WTC11 (cell line): ENCODE results near the gene MRPL24. TPM values are rescaled to one million over a fixed set of nuclear protein-coding genes. Genes with fewer than 3 reads are reported as not detected.

Experiments used
- ATAC-seq: fragments of 200-7000 bp; cut with Tn5 transposase; 2 replicates; pipeline ENCODE4 v1.10.0; 2021; ENCODE audit warnings: mild to moderate bottlenecking, moderate library complexity
- CTCF ChIA-PET: fragments of 300-600 bp; sonication (Branson Sonifier 250); formaldehyde crosslinking; loops from one replicate; lab custom pipeline; 2021; ENCODE audit warnings: antibody characterized with exemption; lab: Charles Lee
- POLR2A ChIA-PET: fragments of 350-600 bp; sonication (Branson Sonifier 250); formaldehyde crosslinking; loops from one replicate; lab custom pipeline; 2021; ENCODE audit warnings: antibody characterized with exemption; lab: Charles Lee
- DNase-seq: peaks from one replicate; pipeline ENCODE4 v3.0.0; 2021; ENCODE audit warnings: low spot score
- H3K27ac Mint-ChIP-seq: 2 replicates; pipeline ENCODE4 v1.8.0; 2021; ENCODE audit warnings: mixed read lengths
- H3K27me3 Mint-ChIP-seq: 2 replicates; pipeline ENCODE4 v1.8.0; 2021; ENCODE audit warnings: low read depth, mild to moderate bottlenecking, moderate library complexity, mixed read lengths
- H3K36me3 Mint-ChIP-seq: 2 replicates; pipeline ENCODE4 v1.8.0; 2021; ENCODE audit warnings: mixed read lengths
- H3K4me1 Mint-ChIP-seq: 2 replicates; pipeline ENCODE4 v1.8.0; 2022; ENCODE audit warnings: mixed read lengths
- H3K4me3 Mint-ChIP-seq: 2 replicates; pipeline ENCODE4 v1.8.0; 2021; ENCODE audit warnings: mild to moderate bottlenecking, moderate library complexity, mixed read lengths
- H3K9me3 Mint-ChIP-seq: 2 replicates; pipeline ENCODE4 v1.8.0; 2021; ENCODE audit warnings: mixed read lengths
- CREM ChIP-seq: sonication (generic); formaldehyde crosslinking; IDR thresholded peaks from 2 replicates; pipeline ENCODE4 v1.8.1; 2022; ENCODE audit warnings: mild to moderate bottlenecking, missing genetic modification reagents, moderate library complexity
- ETV6 ChIP-seq: sonication (generic); formaldehyde crosslinking; IDR thresholded peaks from 2 replicates; pipeline ENCODE4 v1.8.1; 2022; ENCODE audit warnings: mild to moderate bottlenecking, missing genetic modification reagents
- FOXK1 ChIP-seq: sonication (generic); formaldehyde crosslinking; IDR thresholded peaks from 2 replicates; pipeline ENCODE4 v1.8.0; 2022; ENCODE audit warnings: mild to moderate bottlenecking, moderate library complexity, missing genetic modification reagents
- HMGA2 ChIP-seq: fragments of 250-450 bp; sonication (Bioruptor Pico); IDR thresholded peaks from 2 replicates; pipeline ENCODE4 v1.4.0; 2021; ENCODE audit warnings: mild to moderate bottlenecking, moderate library complexity
- MYBL2 ChIP-seq: sonication (generic); formaldehyde crosslinking; IDR thresholded peaks from 2 replicates; pipeline ENCODE4 v1.8.1; 2023; ENCODE audit warnings: mild to moderate bottlenecking, moderate library complexity, missing genetic modification reagents
- TEAD1 ChIP-seq: sonication (generic); formaldehyde crosslinking; IDR thresholded peaks from 2 replicates; pipeline ENCODE4 v1.8.0; 2022; ENCODE audit warnings: mild to moderate bottlenecking, missing genetic modification reagents
- ZNF121 ChIP-seq: sonication (generic); formaldehyde crosslinking; IDR thresholded peaks from 2 replicates; pipeline ENCODE4 v1.8.0; 2023; ENCODE audit warnings: missing genetic modification reagents
- ZNF138 ChIP-seq: sonication (generic); formaldehyde crosslinking; conservative IDR thresholded peaks from 2 replicates; pipeline ENCODE4 v1.8.1; 2022; ENCODE audit warnings: mild to moderate bottlenecking, moderate library complexity, missing genetic modification reagents
- ZNF416 ChIP-seq: fragments of 250-450 bp; sonication (Bioruptor Pico); IDR thresholded peaks from 2 replicates; pipeline ENCODE4 v1.9.0; 2021; ENCODE audit warnings: mild to moderate bottlenecking, inconsistent platforms
- ZNF423 ChIP-seq: fragments of 250-450 bp; sonication (Bioruptor Pico); IDR thresholded peaks from 2 replicates; pipeline ENCODE4 v2.1.2; 2022; ENCODE audit warnings: mild to moderate bottlenecking, moderate library complexity
- total RNA-seq: library from RNA; stranded (reverse); gene quantifications from 3 replicates; pipeline ENCODE4 v1.2.3, GENCODE V29; 2021
- TF ChIP-seq, protein P1 (sequence below): sonication (generic); formaldehyde crosslinking; IDR thresholded peaks from 2 replicates; pipeline ENCODE4 v1.8.1; 2023; ENCODE audit warnings: mild to moderate bottlenecking, missing genetic modification reagents, moderate library complexity
- TF ChIP-seq, protein P2 (sequence below): fragments of 250-450 bp; sonication (Bioruptor Pico); conservative IDR thresholded peaks from 2 replicates; pipeline ENCODE4 v1.9.0; 2021; ENCODE audit warnings: mild to moderate bottlenecking
- TF ChIP-seq, protein P3 (sequence below): sonication (generic); formaldehyde crosslinking; IDR thresholded peaks from 2 replicates; pipeline ENCODE4 v1.8.0; 2023; ENCODE audit warnings: missing genetic modification reagents, mild to moderate bottlenecking, borderline replicate concordance
- TF ChIP-seq, protein P4 (sequence below): sonication (generic); formaldehyde crosslinking; IDR thresholded peaks from 2 replicates; pipeline ENCODE4 v1.8.0; 2023; ENCODE audit warnings: mild to moderate bottlenecking, missing genetic modification reagents
- TF ChIP-seq, protein P5 (sequence below): sonication (generic); formaldehyde crosslinking; IDR thresholded peaks from 2 replicates; pipeline ENCODE4 v1.8.1; 2022; ENCODE audit warnings: mild to moderate bottlenecking, moderate library complexity, missing genetic modification reagents
- TF ChIP-seq, protein P6 (sequence below): sonication (generic); formaldehyde crosslinking; IDR thresholded peaks from 2 replicates; pipeline ENCODE4 v1.8.1; 2022; ENCODE audit warnings: low read depth, missing genetic modification reagents, borderline replicate concordance
- TF ChIP-seq, protein P7 (sequence below): sonication (generic); formaldehyde crosslinking; IDR thresholded peaks from 2 replicates; pipeline ENCODE4 v1.8.1; 2023; ENCODE audit warnings: mild to moderate bottlenecking, missing genetic modification reagents
- TF ChIP-seq, protein P8 (sequence below): sonication (generic); formaldehyde crosslinking; IDR thresholded peaks from 2 replicates; pipeline ENCODE4 v1.8.0; 2022; ENCODE audit warnings: mild to moderate bottlenecking, missing genetic modification reagents

MRPL24 gene
- total RNA-seq, 1 experiment from 2014 or later = 35.2 TPM

DNA sequence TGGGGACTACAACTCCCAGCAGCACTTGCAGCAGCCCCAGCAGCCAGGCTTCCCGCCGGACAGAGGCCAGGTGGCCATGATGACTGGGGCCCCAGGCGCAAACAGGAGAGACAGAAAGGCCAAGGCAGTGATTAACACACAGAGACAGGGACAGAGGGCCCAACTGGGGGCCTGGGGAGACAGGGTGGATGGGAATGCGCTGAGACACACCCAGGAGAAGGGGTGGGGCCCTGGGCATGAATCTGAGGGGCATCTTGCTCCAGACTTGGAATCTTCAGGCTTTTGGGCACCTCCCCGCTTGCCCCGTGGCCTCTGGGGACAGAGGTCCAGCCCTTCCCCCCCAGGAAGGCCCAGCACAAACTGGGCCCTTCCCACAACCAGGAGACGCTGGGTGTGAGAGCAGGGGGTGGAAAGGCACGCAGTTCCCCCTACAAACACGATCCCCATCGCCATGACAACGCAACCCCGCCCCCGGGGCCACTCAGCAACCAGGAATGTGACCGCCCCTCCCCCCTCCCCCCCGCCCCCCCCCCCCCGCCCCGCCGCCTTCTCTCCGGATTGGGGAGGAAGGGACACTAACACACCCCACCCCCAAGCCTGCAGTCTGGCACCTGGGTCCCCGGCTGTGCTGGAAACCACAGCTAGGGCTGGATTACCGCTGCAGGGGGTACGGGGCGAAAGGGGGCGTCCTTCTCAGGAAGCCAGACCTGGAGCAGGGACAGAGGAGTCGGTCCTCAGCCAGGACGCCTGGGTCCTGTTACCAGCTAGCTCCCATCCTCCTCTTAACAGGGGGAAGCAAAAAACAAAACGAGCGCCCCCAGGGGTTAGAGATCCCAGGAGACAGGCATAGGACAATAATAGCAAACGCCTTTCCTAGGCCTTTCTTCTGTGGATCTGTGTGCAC is 6.1 kb upstream of the MRPL24 start:
- Mint-ChIP-seq H3K9me3 (no peaks in the 10 kb centered on the region), H3K27ac (peak overlapping the region; percentile 100), H3K36me3 (peaks cover 24% of the 10 kb centered on the region), H3K27me3 (no peaks in the 10 kb centered on the region; the same call in 1 of the 2 replicates), H3K4me1 (peaks cover 54% of the 10 kb centered on the region), H3K4me3 (peak overlapping the region; percentile 94)
- CTCF ChIA-PET = interaction anchor here (0.5 to 4.8 kb wide), 12 partner anchors 12 to 114 kb away, joined by 3 to 27 read pairs (median 4); partner anchors contain the start of genes CRABP2, ISG20L2, METTL25B and NTRK1
- peak; percentile 66 for ATAC-seq
- DNase-seq = peak; percentile 95
- POLR2A ChIA-PET = interaction anchor here (0.7 to 1.7 kb wide), 4 partner anchors 19 to 36 kb away, joined by 3 to 5 read pairs (median 4); partner anchors contain the start of genes ISG20L2, METTL25B and PRCC
- TF ChIP-seq, protein P1, sequence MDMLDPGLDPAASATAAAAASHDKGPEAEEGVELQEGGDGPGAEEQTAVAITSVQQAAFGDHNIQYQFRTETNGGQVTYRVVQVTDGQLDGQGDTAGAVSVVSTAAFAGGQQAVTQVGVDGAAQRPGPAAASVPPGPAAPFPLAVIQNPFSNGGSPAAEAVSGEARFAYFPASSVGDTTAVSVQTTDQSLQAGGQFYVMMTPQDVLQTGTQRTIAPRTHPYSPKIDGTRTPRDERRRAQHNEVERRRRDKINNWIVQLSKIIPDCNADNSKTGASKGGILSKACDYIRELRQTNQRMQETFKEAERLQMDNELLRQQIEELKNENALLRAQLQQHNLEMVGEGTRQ = 0 out of 2 replicates have a peak, but pooled peaks have one; percentile 30
- TF ChIP-seq, protein P2, sequence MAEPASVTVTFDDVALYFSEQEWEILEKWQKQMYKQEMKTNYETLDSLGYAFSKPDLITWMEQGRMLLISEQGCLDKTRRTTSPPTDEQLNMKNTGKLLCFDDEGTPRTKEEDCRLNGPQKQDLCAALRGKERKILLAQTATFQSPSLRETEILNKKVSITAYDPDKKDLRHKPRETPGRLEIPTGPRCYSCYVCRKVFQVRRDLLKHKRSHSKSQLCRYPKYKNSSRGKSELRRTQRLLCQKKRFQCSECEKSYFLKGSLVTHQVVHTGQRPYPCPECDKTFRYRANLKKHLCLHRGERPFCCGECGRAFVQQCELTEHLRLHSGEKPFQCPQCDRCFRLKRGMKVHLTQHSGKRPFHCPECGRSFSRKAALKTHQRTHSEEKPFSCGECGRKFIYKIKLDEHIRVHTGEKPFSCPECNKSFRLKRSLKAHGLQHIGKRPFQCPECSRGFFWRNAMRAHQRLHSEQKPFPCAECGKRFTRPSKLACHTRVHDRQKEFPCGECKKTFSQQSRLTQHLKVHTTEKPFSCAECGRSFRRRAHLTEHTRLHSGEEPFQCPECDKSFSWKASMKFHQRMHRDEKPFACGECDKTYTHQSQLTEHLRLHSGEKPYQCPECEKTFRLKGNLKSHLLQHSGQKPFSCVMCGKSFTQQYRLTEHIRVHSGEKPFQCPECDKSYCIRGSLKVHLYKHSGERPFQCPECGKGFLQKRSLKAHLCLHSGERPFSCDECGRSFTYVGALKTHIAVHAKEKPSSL (CRISPR knock-in tag) = no peak
- peak; percentile 55; the same call in 1 of the 2 replicates for TF ChIP-seq FOXK1 (CRISPR knock-in tag)
- TF ChIP-seq, protein P3, sequence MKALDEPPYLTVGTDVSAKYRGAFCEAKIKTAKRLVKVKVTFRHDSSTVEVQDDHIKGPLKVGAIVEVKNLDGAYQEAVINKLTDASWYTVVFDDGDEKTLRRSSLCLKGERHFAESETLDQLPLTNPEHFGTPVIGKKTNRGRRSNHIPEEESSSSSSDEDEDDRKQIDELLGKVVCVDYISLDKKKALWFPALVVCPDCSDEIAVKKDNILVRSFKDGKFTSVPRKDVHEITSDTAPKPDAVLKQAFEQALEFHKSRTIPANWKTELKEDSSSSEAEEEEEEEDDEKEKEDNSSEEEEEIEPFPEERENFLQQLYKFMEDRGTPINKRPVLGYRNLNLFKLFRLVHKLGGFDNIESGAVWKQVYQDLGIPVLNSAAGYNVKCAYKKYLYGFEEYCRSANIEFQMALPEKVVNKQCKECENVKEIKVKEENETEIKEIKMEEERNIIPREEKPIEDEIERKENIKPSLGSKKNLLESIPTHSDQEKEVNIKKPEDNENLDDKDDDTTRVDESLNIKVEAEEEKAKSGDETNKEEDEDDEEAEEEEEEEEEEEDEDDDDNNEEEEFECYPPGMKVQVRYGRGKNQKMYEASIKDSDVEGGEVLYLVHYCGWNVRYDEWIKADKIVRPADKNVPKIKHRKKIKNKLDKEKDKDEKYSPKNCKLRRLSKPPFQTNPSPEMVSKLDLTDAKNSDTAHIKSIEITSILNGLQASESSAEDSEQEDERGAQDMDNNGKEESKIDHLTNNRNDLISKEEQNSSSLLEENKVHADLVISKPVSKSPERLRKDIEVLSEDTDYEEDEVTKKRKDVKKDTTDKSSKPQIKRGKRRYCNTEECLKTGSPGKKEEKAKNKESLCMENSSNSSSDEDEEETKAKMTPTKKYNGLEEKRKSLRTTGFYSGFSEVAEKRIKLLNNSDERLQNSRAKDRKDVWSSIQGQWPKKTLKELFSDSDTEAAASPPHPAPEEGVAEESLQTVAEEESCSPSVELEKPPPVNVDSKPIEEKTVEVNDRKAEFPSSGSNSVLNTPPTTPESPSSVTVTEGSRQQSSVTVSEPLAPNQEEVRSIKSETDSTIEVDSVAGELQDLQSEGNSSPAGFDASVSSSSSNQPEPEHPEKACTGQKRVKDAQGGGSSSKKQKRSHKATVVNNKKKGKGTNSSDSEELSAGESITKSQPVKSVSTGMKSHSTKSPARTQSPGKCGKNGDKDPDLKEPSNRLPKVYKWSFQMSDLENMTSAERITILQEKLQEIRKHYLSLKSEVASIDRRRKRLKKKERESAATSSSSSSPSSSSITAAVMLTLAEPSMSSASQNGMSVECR (CRISPR knock-in tag) = 0 out of 2 replicates have a peak, but pooled peaks have one; percentile 26
- peak; percentile 55; the same call in 1 of the 2 replicates for TF ChIP-seq TEAD1 (CRISPR knock-in tag)
- TF ChIP-seq ZNF121 (CRISPR knock-in tag) = peak; percentile 88
- peak; percentile 72; the same call in 1 of the 2 replicates for TF ChIP-seq ZNF416
- TF ChIP-seq, protein P4, sequence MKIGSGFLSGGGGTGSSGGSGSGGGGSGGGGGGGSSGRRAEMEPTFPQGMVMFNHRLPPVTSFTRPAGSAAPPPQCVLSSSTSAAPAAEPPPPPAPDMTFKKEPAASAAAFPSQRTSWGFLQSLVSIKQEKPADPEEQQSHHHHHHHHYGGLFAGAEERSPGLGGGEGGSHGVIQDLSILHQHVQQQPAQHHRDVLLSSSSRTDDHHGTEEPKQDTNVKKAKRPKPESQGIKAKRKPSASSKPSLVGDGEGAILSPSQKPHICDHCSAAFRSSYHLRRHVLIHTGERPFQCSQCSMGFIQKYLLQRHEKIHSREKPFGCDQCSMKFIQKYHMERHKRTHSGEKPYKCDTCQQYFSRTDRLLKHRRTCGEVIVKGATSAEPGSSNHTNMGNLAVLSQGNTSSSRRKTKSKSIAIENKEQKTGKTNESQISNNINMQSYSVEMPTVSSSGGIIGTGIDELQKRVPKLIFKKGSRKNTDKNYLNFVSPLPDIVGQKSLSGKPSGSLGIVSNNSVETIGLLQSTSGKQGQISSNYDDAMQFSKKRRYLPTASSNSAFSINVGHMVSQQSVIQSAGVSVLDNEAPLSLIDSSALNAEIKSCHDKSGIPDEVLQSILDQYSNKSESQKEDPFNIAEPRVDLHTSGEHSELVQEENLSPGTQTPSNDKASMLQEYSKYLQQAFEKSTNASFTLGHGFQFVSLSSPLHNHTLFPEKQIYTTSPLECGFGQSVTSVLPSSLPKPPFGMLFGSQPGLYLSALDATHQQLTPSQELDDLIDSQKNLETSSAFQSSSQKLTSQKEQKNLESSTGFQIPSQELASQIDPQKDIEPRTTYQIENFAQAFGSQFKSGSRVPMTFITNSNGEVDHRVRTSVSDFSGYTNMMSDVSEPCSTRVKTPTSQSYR (CRISPR knock-in tag) = no peak
- TF ChIP-seq HMGA2 (CRISPR knock-in tag) = no peak
- TF ChIP-seq ZNF138 = no peak
- TF ChIP-seq, protein P5, sequence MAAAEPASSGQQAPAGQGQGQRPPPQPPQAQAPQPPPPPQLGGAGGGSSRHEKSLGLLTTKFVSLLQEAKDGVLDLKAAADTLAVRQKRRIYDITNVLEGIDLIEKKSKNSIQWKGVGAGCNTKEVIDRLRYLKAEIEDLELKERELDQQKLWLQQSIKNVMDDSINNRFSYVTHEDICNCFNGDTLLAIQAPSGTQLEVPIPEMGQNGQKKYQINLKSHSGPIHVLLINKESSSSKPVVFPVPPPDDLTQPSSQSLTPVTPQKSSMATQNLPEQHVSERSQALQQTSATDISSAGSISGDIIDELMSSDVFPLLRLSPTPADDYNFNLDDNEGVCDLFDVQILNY (CRISPR knock-in tag) = no peak
- peak; percentile 2; the same call in 1 of the 2 replicates for TF ChIP-seq ETV6
- TF ChIP-seq ZNF423 (CRISPR knock-in tag) = peak; percentile 97
- TF ChIP-seq CREM = 0 out of 2 replicates have a peak, but pooled peaks have one; percentile 47
- TF ChIP-seq, protein P6, sequence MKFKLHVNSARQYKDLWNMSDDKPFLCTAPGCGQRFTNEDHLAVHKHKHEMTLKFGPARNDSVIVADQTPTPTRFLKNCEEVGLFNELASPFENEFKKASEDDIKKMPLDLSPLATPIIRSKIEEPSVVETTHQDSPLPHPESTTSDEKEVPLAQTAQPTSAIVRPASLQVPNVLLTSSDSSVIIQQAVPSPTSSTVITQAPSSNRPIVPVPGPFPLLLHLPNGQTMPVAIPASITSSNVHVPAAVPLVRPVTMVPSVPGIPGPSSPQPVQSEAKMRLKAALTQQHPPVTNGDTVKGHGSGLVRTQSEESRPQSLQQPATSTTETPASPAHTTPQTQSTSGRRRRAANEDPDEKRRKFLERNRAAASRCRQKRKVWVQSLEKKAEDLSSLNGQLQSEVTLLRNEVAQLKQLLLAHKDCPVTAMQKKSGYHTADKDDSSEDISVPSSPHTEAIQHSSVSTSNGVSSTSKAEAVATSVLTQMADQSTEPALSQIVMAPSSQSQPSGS (CRISPR knock-in tag) = no peak
- TF ChIP-seq, protein P7, sequence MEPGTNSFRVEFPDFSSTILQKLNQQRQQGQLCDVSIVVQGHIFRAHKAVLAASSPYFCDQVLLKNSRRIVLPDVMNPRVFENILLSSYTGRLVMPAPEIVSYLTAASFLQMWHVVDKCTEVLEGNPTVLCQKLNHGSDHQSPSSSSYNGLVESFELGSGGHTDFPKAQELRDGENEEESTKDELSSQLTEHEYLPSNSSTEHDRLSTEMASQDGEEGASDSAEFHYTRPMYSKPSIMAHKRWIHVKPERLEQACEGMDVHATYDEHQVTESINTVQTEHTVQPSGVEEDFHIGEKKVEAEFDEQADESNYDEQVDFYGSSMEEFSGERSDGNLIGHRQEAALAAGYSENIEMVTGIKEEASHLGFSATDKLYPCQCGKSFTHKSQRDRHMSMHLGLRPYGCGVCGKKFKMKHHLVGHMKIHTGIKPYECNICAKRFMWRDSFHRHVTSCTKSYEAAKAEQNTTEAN (CRISPR knock-in tag) = no peak
- TF ChIP-seq, protein P8, sequence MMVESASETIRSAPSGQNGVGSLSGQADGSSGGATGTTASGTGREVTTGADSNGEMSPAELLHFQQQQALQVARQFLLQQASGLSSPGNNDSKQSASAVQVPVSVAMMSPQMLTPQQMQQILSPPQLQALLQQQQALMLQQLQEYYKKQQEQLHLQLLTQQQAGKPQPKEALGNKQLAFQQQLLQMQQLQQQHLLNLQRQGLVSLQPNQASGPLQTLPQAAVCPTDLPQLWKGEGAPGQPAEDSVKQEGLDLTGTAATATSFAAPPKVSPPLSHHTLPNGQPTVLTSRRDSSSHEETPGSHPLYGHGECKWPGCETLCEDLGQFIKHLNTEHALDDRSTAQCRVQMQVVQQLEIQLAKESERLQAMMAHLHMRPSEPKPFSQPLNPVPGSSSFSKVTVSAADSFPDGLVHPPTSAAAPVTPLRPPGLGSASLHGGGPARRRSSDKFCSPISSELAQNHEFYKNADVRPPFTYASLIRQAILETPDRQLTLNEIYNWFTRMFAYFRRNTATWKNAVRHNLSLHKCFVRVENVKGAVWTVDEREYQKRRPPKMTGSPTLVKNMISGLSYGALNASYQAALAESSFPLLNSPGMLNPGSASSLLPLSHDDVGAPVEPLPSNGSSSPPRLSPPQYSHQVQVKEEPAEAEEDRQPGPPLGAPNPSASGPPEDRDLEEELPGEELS (CRISPR knock-in tag) = peak; percentile 27; the same call in 1 of the 2 replicates
- TF ChIP-seq MYBL2 (CRISPR knock-in tag) = no peak
